C4-2B (cell line): ENCODE data around the gene MEAF6.

Experiments used
- CTCF ChIP-seq: fragments of 450-650 bp; conservative IDR thresholded peaks from 2 replicates; pipeline ENCODE4 v1.5.1; 2017; ENCODE audit warnings: mild to moderate bottlenecking
- ZFX ChIP-seq: fragments of 450-650 bp; IDR thresholded peaks from 2 replicates; pipeline ENCODE4 v1.6.1; 2017

GRCh38 chr1:37471345-37472231 lies 43.0 kb downstream of the MEAF6 start:
- TF ChIP-seq CTCF, result no peak
- TF ChIP-seq ZFX, result no peak
